ENCODE measurements around the gene ATOH1.

Gene ATOH1

GRCh38 chr4:93870876-93871458, 42.4 kb downstream of the ATOH1 start:
- H3K27me3 ChIP-seq (ENCODE audit: insufficient read depth, low read length): no peaks in the 10 kb centered on the region
- H2BK5ac ChIP-seq (ENCODE audit: low read depth, low read length, poor library complexity): no peak overlapping the region
- H2AK5ac ChIP-seq (ENCODE audit: low read length): no peak overlapping the region
- no peaks in the 10 kb centered on the region for H3K79me1 ChIP-seq (ENCODE audit: low read length)
- H3K18ac ChIP-seq (ENCODE audit: low read length): no peak overlapping the region
- H3K9ac ChIP-seq (ENCODE audit: low read length): no peak overlapping the region
- WGBS (ENCODE audit: extremely low coverage, insufficient coverage, insufficient read length): no CpG with 5 or more reads among the region's 6 CpGs
- H3K36me3 ChIP-seq (ENCODE audit: control insufficient read depth in 1 of 2, insufficient read depth in 2 of 2, low read length in 2 of 2): no peaks in the 10 kb centered on the region
- H3K4ac ChIP-seq (ENCODE audit: low read depth, low read length): no peak overlapping the region
- H2BK120ac ChIP-seq (ENCODE audit: insufficient read depth, low read length, poor library complexity): no peak overlapping the region
- H3K27ac ChIP-seq (ENCODE audit: low read depth, low read length): no peak overlapping the region
- no peaks in the 10 kb centered on the region for H3K9me3 ChIP-seq (ENCODE audit: insufficient read depth, low read depth, low read length)
- no peak overlapping the region for H2BK12ac ChIP-seq (ENCODE audit: low read length)
- DNase-seq: no peak
- no peak overlapping the region for H2AFZ ChIP-seq (ENCODE audit: insufficient read depth, low read length, poor library complexity)
- H4K12ac ChIP-seq (ENCODE audit: low read depth, low read length): no peak overlapping the region
- H4K91ac ChIP-seq (ENCODE audit: low read depth, low read length): no peak overlapping the region
- H3K14ac ChIP-seq (ENCODE audit: low read length): no peak overlapping the region
- H3K4me2 ChIP-seq (ENCODE audit: low read length): no peak overlapping the region
- H4K8ac ChIP-seq (ENCODE audit: low read depth, low read length): no peak overlapping the region
- no peaks in the 10 kb centered on the region for H3K79me2 ChIP-seq (ENCODE audit: control insufficient read depth, insufficient read depth, low read length, poor library complexity)
- no peaks in the 10 kb centered on the region for H3K4me1 ChIP-seq (ENCODE audit: control insufficient read depth in 1 of 2, insufficient read depth in 2 of 2, low read length in 2 of 2)
- H3K23ac ChIP-seq (ENCODE audit: low read length): no peak overlapping the region
- H3K4me3 ChIP-seq (ENCODE audit: low read depth, low read length): no peak overlapping the region

GRCh38 chr4:93876754-93877153, 48.2 kb downstream of the ATOH1 start:
- Histone ChIP-seq H2AFZ (ENCODE audit: insufficient read depth, low read length, poor library complexity) (no peak overlapping the region), H3K79me1 (ENCODE audit: low read length) (no peaks in the 10 kb centered on the region), H3K79me2 (ENCODE audit: control insufficient read depth, insufficient read depth, low read length, poor library complexity) (no peaks in the 10 kb centered on the region), H3K4me3 (ENCODE audit: low read depth, low read length) (no peak overlapping the region), H3K14ac (ENCODE audit: low read length) (no peak overlapping the region), H3K18ac (ENCODE audit: low read length) (no peak overlapping the region), H4K12ac (ENCODE audit: low read depth, low read length) (no peak overlapping the region), H2BK120ac (ENCODE audit: insufficient read depth, low read length, poor library complexity) (no peak overlapping the region), H3K9me3 (ENCODE audit: insufficient read depth, low read depth, low read length) (no peaks in the 10 kb centered on the region), H3K4me1 (ENCODE audit: control insufficient read depth in 1 of 2, insufficient read depth in 2 of 2, low read length in 2 of 2) (no peaks in the 10 kb centered on the region), H3K27me3 (ENCODE audit: insufficient read depth, low read length) (no peaks in the 10 kb centered on the region), H3K23ac (ENCODE audit: low read length) (no peak overlapping the region), H3K4ac (ENCODE audit: low read depth, low read length) (no peak overlapping the region), H3K36me3 (ENCODE audit: control insufficient read depth in 1 of 2, insufficient read depth in 2 of 2, low read length in 2 of 2) (no peaks in the 10 kb centered on the region), H4K91ac (ENCODE audit: low read depth, low read length) (no peak overlapping the region), H2AK5ac (ENCODE audit: low read length) (no peak overlapping the region), H3K9ac (ENCODE audit: low read length) (no peak overlapping the region), H3K27ac (ENCODE audit: low read depth, low read length) (no peak overlapping the region), H3K4me2 (ENCODE audit: low read length) (no peak overlapping the region), H2BK12ac (ENCODE audit: low read length) (no peak overlapping the region), H4K8ac (ENCODE audit: low read depth, low read length) (no peak overlapping the region), H2BK5ac (ENCODE audit: low read depth, low read length, poor library complexity) (no peak overlapping the region)
- DNase-seq: no peak
- no CpG with 5 or more reads among the region's 1 CpG for WGBS (ENCODE audit: extremely low coverage, insufficient coverage, insufficient read length)

GRCh38 chr4:93878566-93878965, 50.0 kb downstream of the ATOH1 start:
- Histone ChIP-seq H2BK5ac (ENCODE audit: low read depth, low read length, poor library complexity) (no peak overlapping the region), H3K18ac (ENCODE audit: low read length) (no peak overlapping the region), H3K4me1 (ENCODE audit: control insufficient read depth in 1 of 2, insufficient read depth in 2 of 2, low read length in 2 of 2) (no peaks in the 10 kb centered on the region), H3K23ac (ENCODE audit: low read length) (no peak overlapping the region), H3K9me3 (ENCODE audit: insufficient read depth, low read depth, low read length) (no peaks in the 10 kb centered on the region), H3K79me1 (ENCODE audit: low read length) (no peaks in the 10 kb centered on the region), H2AFZ (ENCODE audit: insufficient read depth, low read length, poor library complexity) (no peak overlapping the region), H3K36me3 (ENCODE audit: control insufficient read depth in 1 of 2, insufficient read depth in 2 of 2, low read length in 2 of 2) (no peaks in the 10 kb centered on the region), H2AK5ac (ENCODE audit: low read length) (no peak overlapping the region), H3K4ac (ENCODE audit: low read depth, low read length) (no peak overlapping the region), H2BK12ac (ENCODE audit: low read length) (no peak overlapping the region), H3K4me3 (ENCODE audit: low read depth, low read length) (no peak overlapping the region), H3K27ac (ENCODE audit: low read depth, low read length) (no peak overlapping the region), H3K14ac (ENCODE audit: low read length) (no peak overlapping the region), H4K8ac (ENCODE audit: low read depth, low read length) (no peak overlapping the region), H3K9ac (ENCODE audit: low read length) (no peak overlapping the region), H4K12ac (ENCODE audit: low read depth, low read length) (no peak overlapping the region), H4K91ac (ENCODE audit: low read depth, low read length) (no peak overlapping the region), H3K27me3 (ENCODE audit: insufficient read depth, low read length) (no peaks in the 10 kb centered on the region), H3K79me2 (ENCODE audit: control insufficient read depth, insufficient read depth, low read length, poor library complexity) (no peaks in the 10 kb centered on the region), H2BK120ac (ENCODE audit: insufficient read depth, low read length, poor library complexity) (no peak overlapping the region), H3K4me2 (ENCODE audit: low read length) (no peak overlapping the region)
- DNase-seq: no peak
- WGBS (ENCODE audit: extremely low coverage, insufficient coverage, insufficient read length): no CpG with 5 or more reads among the region's 1 CpG

- 100% methylated on average over 1 of the region's 4 CpGs for WGBS (ENCODE audit: extremely low coverage, insufficient coverage, insufficient read length)
- no peak for DNase-seq
Observed at GRCh38 chr4:93879919-93880318, 51.4 kb downstream of the ATOH1 start.

More at GRCh38 chr4:93879919-93880318, 51.4 kb downstream of the ATOH1 start:
- Histone ChIP-seq H3K27me3 (ENCODE audit: insufficient read depth, low read length) (no peaks in the 10 kb centered on the region), H4K12ac (ENCODE audit: low read depth, low read length) (no peak overlapping the region), H4K91ac (ENCODE audit: low read depth, low read length) (no peak overlapping the region), H3K14ac (ENCODE audit: low read length) (no peak overlapping the region), H3K23ac (ENCODE audit: low read length) (no peak overlapping the region), H2BK5ac (ENCODE audit: low read depth, low read length, poor library complexity) (no peak overlapping the region), H3K27ac (ENCODE audit: low read depth, low read length) (no peak overlapping the region), H3K4me3 (ENCODE audit: low read depth, low read length) (no peak overlapping the region), H3K79me1 (ENCODE audit: low read length) (no peaks in the 10 kb centered on the region), H2AFZ (ENCODE audit: insufficient read depth, low read length, poor library complexity) (no peak overlapping the region), H3K4ac (ENCODE audit: low read depth, low read length) (no peak overlapping the region), H3K9ac (ENCODE audit: low read length) (no peak overlapping the region), H3K79me2 (ENCODE audit: control insufficient read depth, insufficient read depth, low read length, poor library complexity) (no peaks in the 10 kb centered on the region), H2BK12ac (ENCODE audit: low read length) (no peak overlapping the region), H3K36me3 (ENCODE audit: control insufficient read depth in 1 of 2, insufficient read depth in 2 of 2, low read length in 2 of 2) (no peaks in the 10 kb centered on the region), H3K4me2 (ENCODE audit: low read length) (no peak overlapping the region), H3K18ac (ENCODE audit: low read length) (no peak overlapping the region), H2AK5ac (ENCODE audit: low read length) (no peak overlapping the region), H3K4me1 (ENCODE audit: control insufficient read depth in 1 of 2, insufficient read depth in 2 of 2, low read length in 2 of 2) (no peaks in the 10 kb centered on the region), H4K8ac (ENCODE audit: low read depth, low read length) (no peak overlapping the region), H2BK120ac (ENCODE audit: insufficient read depth, low read length, poor library complexity) (no peak overlapping the region), H3K9me3 (ENCODE audit: insufficient read depth, low read depth, low read length) (no peaks in the 10 kb centered on the region)
